Panc1 (cell line): ENCODE data around the gene MLPH. TPM values are rescaled to one million over a fixed set of nuclear protein-coding genes. Genes with fewer than 3 reads are reported as not detected.

Experiments used
- ATAC-seq: fragments of 200-7000 bp; cut with Tn5 transposase; 2 replicates; pipeline ENCODE4 v1.9.1; 2020; ENCODE audit warnings: mild to moderate bottlenecking, moderate library complexity
- BruUV-seq: library from RNA; stranded (reverse); fragments of 400-500 nt; replicated peaks from 2 replicates; lab custom pipeline; 2021; lab: Mats Ljungman, UMichigan
- CTCF ChIA-PET: fragments of 300-600 bp; sonication (Branson Sonifier 250); formaldehyde crosslinking; loops from one replicate; lab custom pipeline; 2022; ENCODE audit warnings: antibody characterized with exemption; lab: Charles Lee
- POLR2A ChIA-PET: fragments of 300-600 bp; sonication (Branson Sonifier 250); formaldehyde crosslinking; loops from one replicate; lab custom pipeline; 2022; ENCODE audit warnings: antibody characterized with exemption; lab: Charles Lee
- DNase-seq: peaks from one replicate; pipeline ENCODE4 v3.0.0-alpha.2; 2010; ENCODE audit warnings: low read depth, low spot score
- H3K27ac ChIP-seq: 2 replicates; pipeline ENCODE4 v1.5.1; 2011; ENCODE audit warnings: mild to moderate bottlenecking, low read length, inconsistent platforms
- H3K27me3 ChIP-seq: fragments of 200-500 bp; sonication (Bioruptor generic); 2 replicates; pipeline ENCODE4 v1.6.0; 2014; ENCODE audit warnings: low read length, inconsistent platforms; ENCODE audit not compliant: control insufficient read depth, insufficient read depth
- H3K36me3 ChIP-seq: fragments of 200-500 bp; sonication (Bioruptor generic); 2 replicates; pipeline ENCODE4 v1.5.1; 2014; ENCODE audit warnings: inconsistent platforms, mild to moderate bottlenecking, low read length, moderate library complexity; ENCODE audit not compliant: control insufficient read depth, insufficient read depth
- H3K4me1 ChIP-seq: 2 replicates; pipeline ENCODE4 v1.5.1; 2011; ENCODE audit warnings: inconsistent platforms, mild to moderate bottlenecking, low read length, moderate library complexity; ENCODE audit not compliant: control insufficient read depth, insufficient read depth
- H3K4me3 ChIP-seq, 2 experiments: 2 replicates each; pipeline ENCODE4 v1.5.1; 2011 to 2012; ENCODE audit warnings: low read depth in 2 of 2, low read length in 2 of 2, mild to moderate bottlenecking in 2 of 2, inconsistent platforms in 1 of 2, moderate library complexity in 1 of 2
- H3K9me3 ChIP-seq: fragments of 200-500 bp; sonication (Bioruptor generic); 2 replicates; pipeline ENCODE4 v1.5.1; 2014; ENCODE audit warnings: low read depth, mild to moderate bottlenecking, inconsistent platforms, low read length, moderate library complexity; ENCODE audit not compliant: control insufficient read depth, insufficient read depth
- CTCF ChIP-seq: fragments of 450-650 bp; IDR thresholded peaks from 2 replicates; pipeline ENCODE4 v1.5.1; 2017; ENCODE audit warnings: mild to moderate bottlenecking
- POLR2AphosphoS5 ChIP-seq: IDR thresholded peaks from 2 replicates; pipeline ENCODE4 v1.6.1; 2012; ENCODE audit warnings: mild to moderate bottlenecking, low read depth, low read length, moderate library complexity
- REST ChIP-seq, 2 experiments: IDR thresholded peaks; 2 replicates each; pipeline ENCODE4 v1.6.1; 2011 to 2012; ENCODE audit warnings: low read depth in 2 of 2, control low read depth in 1 of 2, low read length in 1 of 2, mild to moderate bottlenecking in 1 of 2, moderate library complexity in 1 of 2; ENCODE audit not compliant: insufficient read depth in 1 of 2
- SIN3A ChIP-seq: IDR thresholded peaks from 2 replicates; pipeline ENCODE4 v1.6.1; 2012; ENCODE audit warnings: low read depth, mild to moderate bottlenecking, low read length, moderate library complexity, borderline replicate concordance; ENCODE audit not compliant: insufficient read depth
- TCF7L2 ChIP-seq: IDR thresholded peaks from 2 replicates; pipeline ENCODE4 v1.6.1; 2011; ENCODE audit warnings: mild to moderate bottlenecking, low read depth, low read length, inconsistent platforms
- in situ Hi-C: cut with HindIII; loops from 2 replicates; pipeline ENCODE4 v1.10.0; 2016; ENCODE audit warnings: low sequenced_read_pairs, low pct_unique_long_range_greater_than_20kb
- intact Hi-C: fragments of 100-400 bp; cut with micrococcal nuclease; formaldehyde crosslinking; loops from one replicate; pipeline ENCODE4 v1.10.0; 2022; ENCODE audit not compliant: unreplicated experiment
- total RNA-seq: library from RNA; stranded (reverse); gene quantifications from one replicate; pipeline ENCODE4 v1.2.1, GENCODE V29; 2021; ENCODE audit not compliant: unreplicated experiment

The MLPH gene
- total RNA-seq, 1 experiment from 2014 or later: 60.2 TPM

GRCh38 chr2:237542001-237542704 lies 55.1 kb downstream of the MLPH start:
- BruUV-seq: no TSS peak
- ChIA-PET CTCF (no interaction called here), POLR2A (no interaction called here)
- intact Hi-C loops (no loop called here), in situ Hi-C loops (no loop called here)
- H3K4me1 ChIP-seq: no peaks in the 10 kb centered on the region
- DNase-seq (no peak), ATAC-seq (no peak)
- no peaks in the 10 kb centered on the region for H3K27me3 ChIP-seq
- H3K27ac ChIP-seq: no peak overlapping the region
- no peak overlapping the region for H3K4me3 ChIP-seq
- TF ChIP-seq TCF7L2 (no peak), POLR2AphosphoS5 (no peak), SIN3A (no peak), REST (IDR thresholded peaks at IDR 0.05; ENCODE audit: insufficient read depth in 1 of 2, low read depth in 2 of 2, low read length in 1 of 2) (no peak), CTCF (no peak)
- no peaks in the 10 kb centered on the region for H3K36me3 ChIP-seq
- H3K9me3 ChIP-seq: no peaks in the 10 kb centered on the region

GRCh38 chr2:237546040-237546875 lies 59.2 kb downstream of the MLPH start:
- no peaks in the 10 kb centered on the region for H3K36me3 ChIP-seq
- POLR2A ChIA-PET: no interaction called here

More at GRCh38 chr2:237546040-237546875, 59.2 kb downstream of the MLPH start:
- TF ChIP-seq TCF7L2: no peak
- in situ Hi-C loops: no loop called here
- intact Hi-C loops: no loop called here
- Histone ChIP-seq H3K9me3 (no peaks in the 10 kb centered on the region), H3K4me1 (no peaks in the 10 kb centered on the region), H3K27me3 (no peaks in the 10 kb centered on the region), H3K27ac (no peak overlapping the region), H3K4me3 (no peak overlapping the region)
- CTCF ChIA-PET: no interaction called here
- ATAC-seq: 0 out of 2 replicates have a peak, but pooled peaks have one; percentile 13
- BruUV-seq: TSS peak; percentile 54
- no peak for DNase-seq
